CD4-positive, alpha-beta T cell (primary cell): ENCODE measurements around the gene PAPSS1. TPM values are rescaled to one million over a fixed set of nuclear protein-coding genes. Genes with fewer than 3 reads are reported as not detected.

ENCODE experiments used
- ATAC-seq: fragments of 200-7000 bp; cut with Tn5 transposase; one replicate; pipeline ENCODE4 v1.10.0; 2022; ENCODE audit warnings: mild to moderate bottlenecking; ENCODE audit not compliant: poor library complexity
- CTCF ChIA-PET: fragments of 350-600 bp; sonication (Branson Sonifier 250); formaldehyde crosslinking; loops from one replicate; lab custom pipeline; 2021; ENCODE audit warnings: antibody characterized with exemption, inconsistent platforms; lab: Charles Lee
- POLR2A ChIA-PET: fragments of 350-600 bp; sonication (Branson Sonifier 250); formaldehyde crosslinking; loops from one replicate; lab custom pipeline; 2021; ENCODE audit warnings: antibody characterized with exemption, inconsistent platforms; lab: Charles Lee
- DNase-seq, 14 experiments: peaks; one replicate each; pipeline ENCODE4 v3.0.0-alpha.2; 2013 to 2020; ENCODE audit warnings: mixed read lengths in 2 of 14
- H3K27ac ChIP-seq, 2 donors: one replicate each; pipeline versions ENCODE4 v1.5.1 to v1.7.0; 2013; ENCODE audit warnings: low read length in 2 of 2, low read depth in 1 of 2, mild to moderate bottlenecking in 1 of 2
- H3K27me3 ChIP-seq, 2 experiments: 1 replicate in 1 of 2; 2 replicates in 1 of 2; pipeline versions ENCODE4 v1.6.1 to v1.7.0; 2013; ENCODE audit warnings: low read length in 2 of 2, control low read depth in 1 of 2, mild to moderate bottlenecking in 1 of 2, moderate library complexity in 1 of 2; ENCODE audit not compliant: insufficient read depth in 2 of 2, control insufficient read depth in 1 of 2
- H3K36me3 ChIP-seq: one replicate; pipeline ENCODE4 v1.6.1; 2013; ENCODE audit warnings: low read length, control low read depth; ENCODE audit not compliant: insufficient read depth
- H3K4me1 ChIP-seq: one replicate; pipeline ENCODE4 v1.6.1; 2013; ENCODE audit warnings: low read length, control low read depth; ENCODE audit not compliant: insufficient read depth
- H3K4me3 ChIP-seq: one replicate; pipeline ENCODE4 v1.5.1; 2013; ENCODE audit warnings: mild to moderate bottlenecking, low read length, moderate library complexity
- H3K9me3 ChIP-seq, 2 experiments: 1 replicate in 1 of 2; 2 replicates in 1 of 2; pipeline versions ENCODE4 v1.6.1 to v1.7.0; 2013; ENCODE audit warnings: low read length in 2 of 2, mild to moderate bottlenecking in 2 of 2, control low read depth in 1 of 2, moderate library complexity in 1 of 2; ENCODE audit not compliant: control insufficient read depth in 1 of 2, insufficient read depth in 1 of 2
- H3K27ac Mint-ChIP-seq: one replicate; pipeline ENCODE4 v1.8.0; 2020; ENCODE audit warnings: mixed read lengths
- H3K27me3 Mint-ChIP-seq: one replicate; pipeline ENCODE4 v1.8.0; 2021; ENCODE audit warnings: mixed read lengths
- H3K36me3 Mint-ChIP-seq: one replicate; pipeline ENCODE4 v1.8.0; 2021; ENCODE audit warnings: low read depth, mixed read lengths
- H3K4me1 Mint-ChIP-seq: one replicate; pipeline ENCODE4 v1.8.0; 2021; ENCODE audit warnings: low read depth, mixed read lengths
- H3K4me3 Mint-ChIP-seq: one replicate; pipeline ENCODE4 v1.8.0; 2020; ENCODE audit warnings: mild to moderate bottlenecking, mixed read lengths
- H3K9me3 Mint-ChIP-seq: one replicate; pipeline ENCODE4 v1.8.0; 2020; ENCODE audit warnings: mixed read lengths
- intact Hi-C, 2 experiments: fragments of 100-400 bp; cut with DNase I in 1 of 2; cut with micrococcal nuclease in 1 of 2; formaldehyde crosslinking; loops; one replicate each; pipeline versions ENCODE4 v1.15.1 to v1.9.0; 2023 to 2025; cut with DNase I, micrococcal nuclease
- total RNA-seq, 174 experiments: library from RNA in 2 of 174; stranded (reverse) in 2 of 174; gene quantifications; one replicate each; pipeline ENCODE4 v1.2.3 and lab custom pipeline; 2021 to 2026
- TF ChIP-seq, protein P1 (sequence below): fragments of 200-600 bp; IDR thresholded peaks from one replicate; pipeline ENCODE4 v1.8.0; 2022; ENCODE audit warnings: antibody characterized with exemption, mild to moderate bottlenecking

Gene PAPSS1
- total RNA-seq, 2 experiments from 2014 or later: 5.6 to 6.6 TPM

DNA sequence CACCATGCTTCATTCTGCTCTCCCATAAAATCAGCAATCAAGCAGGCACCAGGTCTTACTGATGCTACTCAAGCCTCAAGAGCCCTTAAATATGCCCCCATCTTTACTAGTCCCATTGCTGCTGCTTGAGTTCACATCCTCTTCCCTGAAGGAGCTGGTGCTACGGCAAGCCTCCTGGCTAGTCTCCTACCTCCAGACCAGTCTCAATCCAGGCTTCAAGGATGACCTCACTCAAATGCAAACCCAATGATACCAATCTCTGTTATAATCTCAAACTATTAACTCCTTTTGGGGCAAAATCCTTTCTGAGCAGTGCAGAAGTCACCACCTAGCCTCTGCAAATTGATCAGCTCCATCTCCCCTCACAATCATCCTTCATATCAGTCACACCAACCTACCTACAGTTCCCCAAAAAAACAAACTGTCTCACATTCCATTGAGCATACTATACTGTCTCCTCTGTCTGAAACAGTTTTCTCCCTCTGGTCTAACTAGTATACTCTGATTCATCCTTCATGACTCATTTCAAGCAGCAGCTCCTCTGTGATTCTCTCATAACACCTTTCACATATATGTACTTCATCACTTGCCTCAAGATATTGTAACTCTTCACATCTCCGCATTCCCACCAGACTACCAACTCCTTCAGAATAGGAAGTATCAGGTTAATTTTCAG, 30.0 kb downstream of the PAPSS1 start:
- Histone ChIP-seq H3K36me3 (peaks cover 15% of the 10 kb centered on the region), H3K27ac (no peak overlapping the region), H3K4me1 (no peaks in the 10 kb centered on the region), H3K27me3 (no peaks in the 10 kb centered on the region), H3K9me3 (no peaks in the 10 kb centered on the region), H3K4me3 (no peak overlapping the region)
- intact Hi-C loops: no loop called here
- Mint-ChIP-seq H3K4me3 (no peak overlapping the region), H3K4me1 (peaks cover 23% of the 10 kb centered on the region), H3K27ac (no peak overlapping the region), H3K27me3 (no peaks in the 10 kb centered on the region), H3K9me3 (no peaks in the 10 kb centered on the region), H3K36me3 (peaks cover 53% of the 10 kb centered on the region)
- DNase-seq (no peak), ATAC-seq (no peak)
- POLR2A ChIA-PET: no interaction called here
- TF ChIP-seq, protein P1, sequence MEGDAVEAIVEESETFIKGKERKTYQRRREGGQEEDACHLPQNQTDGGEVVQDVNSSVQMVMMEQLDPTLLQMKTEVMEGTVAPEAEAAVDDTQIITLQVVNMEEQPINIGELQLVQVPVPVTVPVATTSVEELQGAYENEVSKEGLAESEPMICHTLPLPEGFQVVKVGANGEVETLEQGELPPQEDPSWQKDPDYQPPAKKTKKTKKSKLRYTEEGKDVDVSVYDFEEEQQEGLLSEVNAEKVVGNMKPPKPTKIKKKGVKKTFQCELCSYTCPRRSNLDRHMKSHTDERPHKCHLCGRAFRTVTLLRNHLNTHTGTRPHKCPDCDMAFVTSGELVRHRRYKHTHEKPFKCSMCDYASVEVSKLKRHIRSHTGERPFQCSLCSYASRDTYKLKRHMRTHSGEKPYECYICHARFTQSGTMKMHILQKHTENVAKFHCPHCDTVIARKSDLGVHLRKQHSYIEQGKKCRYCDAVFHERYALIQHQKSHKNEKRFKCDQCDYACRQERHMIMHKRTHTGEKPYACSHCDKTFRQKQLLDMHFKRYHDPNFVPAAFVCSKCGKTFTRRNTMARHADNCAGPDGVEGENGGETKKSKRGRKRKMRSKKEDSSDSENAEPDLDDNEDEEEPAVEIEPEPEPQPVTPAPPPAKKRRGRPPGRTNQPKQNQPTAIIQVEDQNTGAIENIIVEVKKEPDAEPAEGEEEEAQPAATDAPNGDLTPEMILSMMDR: no peak
- CTCF ChIA-PET: no interaction called here

DNA sequence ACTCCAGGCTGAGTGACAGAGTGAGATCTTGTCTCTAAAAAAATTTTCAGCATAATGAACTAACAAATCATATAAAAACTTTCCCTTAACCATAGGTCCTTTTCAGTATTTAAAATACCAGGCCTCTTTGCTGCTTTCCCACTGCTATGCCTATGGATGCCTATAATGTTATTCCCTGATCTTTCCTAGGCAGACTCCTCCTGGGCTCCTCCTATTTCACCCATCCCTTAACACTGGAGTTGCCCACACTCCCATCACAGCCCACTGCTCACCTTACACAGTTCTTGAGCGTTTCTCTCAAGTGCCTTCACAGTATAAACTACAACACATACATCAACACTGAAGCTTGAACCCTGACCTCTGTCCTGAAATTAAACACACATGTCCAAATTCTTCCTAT, 31.6 kb downstream of the PAPSS1 start:
- Histone ChIP-seq H3K4me3 (no peak overlapping the region), H3K9me3 (no peaks in the 10 kb centered on the region), H3K36me3 (peaks cover 16% of the 10 kb centered on the region), H3K27ac (no peak overlapping the region), H3K27me3 (no peaks in the 10 kb centered on the region), H3K4me1 (no peaks in the 10 kb centered on the region)
- no peak overlapping the region for H3K27ac Mint-ChIP-seq
- TF ChIP-seq, protein P1: no peak
- ATAC-seq (no peak), DNase-seq (no peak)
- H3K36me3 Mint-ChIP-seq: peaks cover 51% of the 10 kb centered on the region
- CTCF ChIA-PET: no interaction called here
- no peaks in the 10 kb centered on the region for H3K9me3 Mint-ChIP-seq
- no peak overlapping the region for H3K4me3 Mint-ChIP-seq
- peaks cover 16% of the 10 kb centered on the region for H3K4me1 Mint-ChIP-seq
- intact Hi-C loops: no loop called here
- no peaks in the 10 kb centered on the region for H3K27me3 Mint-ChIP-seq
- POLR2A ChIA-PET: no interaction called here

DNA sequence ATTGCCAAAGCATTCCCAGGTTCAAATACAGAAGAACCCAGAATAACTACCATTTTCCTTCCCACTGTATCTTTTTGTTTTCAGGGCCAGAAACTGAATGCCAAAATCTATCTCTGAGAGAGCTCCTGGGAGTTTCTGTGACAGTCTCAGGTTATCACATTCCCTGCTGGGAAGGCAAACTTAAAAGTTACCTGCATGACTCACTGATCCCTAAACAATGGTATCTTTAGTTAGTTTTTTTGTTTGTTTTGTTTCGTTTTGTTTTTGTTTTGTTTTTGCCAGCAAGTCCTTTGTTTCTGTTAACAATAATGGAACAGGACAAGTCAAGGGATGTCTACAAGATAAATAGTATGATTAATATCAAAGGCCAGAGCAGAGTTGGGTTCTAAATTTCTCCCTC, 34.3 kb downstream of the PAPSS1 start:
- no peak overlapping the region for H3K4me3 Mint-ChIP-seq
- peaks cover 59% of the 10 kb centered on the region for H3K36me3 Mint-ChIP-seq
- TF ChIP-seq, protein P1: no peak
- Histone ChIP-seq H3K4me1 (no peaks in the 10 kb centered on the region), H3K36me3 (peaks cover 16% of the 10 kb centered on the region), H3K4me3 (no peak overlapping the region), H3K27ac (no peak overlapping the region), H3K9me3 (no peaks in the 10 kb centered on the region), H3K27me3 (no peaks in the 10 kb centered on the region)
- intact Hi-C loops: no loop called here
- CTCF ChIA-PET: no interaction called here
- no peak for DNase-seq
- POLR2A ChIA-PET: no interaction called here
- no peak overlapping the region for H3K27ac Mint-ChIP-seq
- H3K27me3 Mint-ChIP-seq: no peaks in the 10 kb centered on the region
- no peak for ATAC-seq
- no peaks in the 10 kb centered on the region for H3K4me1 Mint-ChIP-seq
- H3K9me3 Mint-ChIP-seq: no peaks in the 10 kb centered on the region
